WTC11 (cell line): ENCODE data around the gene SLITRK6.

Experiments used
- ESRRA ChIP-seq: sonication (generic); formaldehyde crosslinking; IDR thresholded peaks from 2 replicates; pipeline ENCODE4 v1.8.1; 2022; ENCODE audit warnings: mild to moderate bottlenecking, missing genetic modification reagents, borderline replicate concordance
- ETV6 ChIP-seq: sonication (generic); formaldehyde crosslinking; IDR thresholded peaks from 2 replicates; pipeline ENCODE4 v1.8.1; 2022; ENCODE audit warnings: mild to moderate bottlenecking, missing genetic modification reagents
- KAT7 ChIP-seq: sonication (generic); formaldehyde crosslinking; IDR thresholded peaks from 2 replicates; pipeline ENCODE4 v1.8.1; 2023; ENCODE audit warnings: missing genetic modification reagents, mild to moderate bottlenecking, borderline replicate concordance
- SP1 ChIP-seq: sonication (generic); formaldehyde crosslinking; conservative IDR thresholded peaks from 2 replicates; pipeline ENCODE4 v1.8.1; 2022; ENCODE audit warnings: missing genetic modification reagents
- TEAD4 ChIP-seq: sonication (generic); formaldehyde crosslinking; IDR thresholded peaks from 2 replicates; pipeline ENCODE4 v1.8.0; 2022; ENCODE audit warnings: mild to moderate bottlenecking, missing genetic modification reagents
- TF ChIP-seq, protein P1 (sequence below): fragments of 200-600 bp; IDR thresholded peaks from 2 replicates; pipeline ENCODE4 v1.8.0; 2022; ENCODE audit warnings: antibody characterized with exemption
- TF ChIP-seq, protein P2 (sequence below): sonication (generic); formaldehyde crosslinking; IDR thresholded peaks from 2 replicates; pipeline ENCODE4 v1.8.0; 2022; ENCODE audit warnings: mild to moderate bottlenecking, missing genetic modification reagents
- TF ChIP-seq, protein P3 (sequence below): sonication (generic); formaldehyde crosslinking; conservative IDR thresholded peaks from 2 replicates; pipeline ENCODE4 v1.8.1; 2023; ENCODE audit warnings: mild to moderate bottlenecking, low read depth, missing genetic modification reagents, moderate library complexity
- TF ChIP-seq, protein P4 (sequence below): sonication (generic); formaldehyde crosslinking; IDR thresholded peaks from 2 replicates; pipeline ENCODE4 v1.8.0; 2022; ENCODE audit warnings: mild to moderate bottlenecking, missing genetic modification reagents
- TF ChIP-seq, protein P5 (sequence below): sonication (generic); formaldehyde crosslinking; IDR thresholded peaks from 2 replicates; pipeline ENCODE4 v1.8.1; 2022; ENCODE audit warnings: mild to moderate bottlenecking, missing genetic modification reagents, moderate library complexity, borderline replicate concordance

DNA sequence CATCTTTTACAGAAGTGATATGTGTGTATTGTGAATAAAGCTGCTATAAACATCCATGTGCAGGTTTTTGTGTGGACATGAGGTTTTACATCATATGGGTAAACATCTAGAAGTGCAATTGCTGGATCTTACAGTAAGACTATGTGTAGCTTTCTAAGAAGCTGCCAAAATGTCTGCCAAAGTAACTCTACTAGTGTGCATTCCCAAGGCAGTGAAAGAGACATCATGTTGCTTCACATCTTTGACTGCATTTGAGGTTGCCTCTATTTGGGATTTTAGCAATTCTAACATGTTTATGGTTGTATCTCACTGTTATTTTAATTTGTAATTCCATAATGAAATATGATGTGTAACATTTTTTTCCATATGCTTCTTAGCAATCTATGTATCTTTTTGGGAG is 30.3 kb downstream of the SLITRK6 start:
- no peak for TF ChIP-seq TEAD4 (CRISPR knock-in tag)
- TF ChIP-seq, protein P1, sequence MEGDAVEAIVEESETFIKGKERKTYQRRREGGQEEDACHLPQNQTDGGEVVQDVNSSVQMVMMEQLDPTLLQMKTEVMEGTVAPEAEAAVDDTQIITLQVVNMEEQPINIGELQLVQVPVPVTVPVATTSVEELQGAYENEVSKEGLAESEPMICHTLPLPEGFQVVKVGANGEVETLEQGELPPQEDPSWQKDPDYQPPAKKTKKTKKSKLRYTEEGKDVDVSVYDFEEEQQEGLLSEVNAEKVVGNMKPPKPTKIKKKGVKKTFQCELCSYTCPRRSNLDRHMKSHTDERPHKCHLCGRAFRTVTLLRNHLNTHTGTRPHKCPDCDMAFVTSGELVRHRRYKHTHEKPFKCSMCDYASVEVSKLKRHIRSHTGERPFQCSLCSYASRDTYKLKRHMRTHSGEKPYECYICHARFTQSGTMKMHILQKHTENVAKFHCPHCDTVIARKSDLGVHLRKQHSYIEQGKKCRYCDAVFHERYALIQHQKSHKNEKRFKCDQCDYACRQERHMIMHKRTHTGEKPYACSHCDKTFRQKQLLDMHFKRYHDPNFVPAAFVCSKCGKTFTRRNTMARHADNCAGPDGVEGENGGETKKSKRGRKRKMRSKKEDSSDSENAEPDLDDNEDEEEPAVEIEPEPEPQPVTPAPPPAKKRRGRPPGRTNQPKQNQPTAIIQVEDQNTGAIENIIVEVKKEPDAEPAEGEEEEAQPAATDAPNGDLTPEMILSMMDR, result no peak
- TF ChIP-seq, protein P2, sequence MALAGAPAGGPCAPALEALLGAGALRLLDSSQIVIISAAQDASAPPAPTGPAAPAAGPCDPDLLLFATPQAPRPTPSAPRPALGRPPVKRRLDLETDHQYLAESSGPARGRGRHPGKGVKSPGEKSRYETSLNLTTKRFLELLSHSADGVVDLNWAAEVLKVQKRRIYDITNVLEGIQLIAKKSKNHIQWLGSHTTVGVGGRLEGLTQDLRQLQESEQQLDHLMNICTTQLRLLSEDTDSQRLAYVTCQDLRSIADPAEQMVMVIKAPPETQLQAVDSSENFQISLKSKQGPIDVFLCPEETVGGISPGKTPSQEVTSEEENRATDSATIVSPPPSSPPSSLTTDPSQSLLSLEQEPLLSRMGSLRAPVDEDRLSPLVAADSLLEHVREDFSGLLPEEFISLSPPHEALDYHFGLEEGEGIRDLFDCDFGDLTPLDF (CRISPR knock-in tag), result no peak
- TF ChIP-seq ETV6 (CRISPR knock-in tag), result no peak
- TF ChIP-seq, protein P3, sequence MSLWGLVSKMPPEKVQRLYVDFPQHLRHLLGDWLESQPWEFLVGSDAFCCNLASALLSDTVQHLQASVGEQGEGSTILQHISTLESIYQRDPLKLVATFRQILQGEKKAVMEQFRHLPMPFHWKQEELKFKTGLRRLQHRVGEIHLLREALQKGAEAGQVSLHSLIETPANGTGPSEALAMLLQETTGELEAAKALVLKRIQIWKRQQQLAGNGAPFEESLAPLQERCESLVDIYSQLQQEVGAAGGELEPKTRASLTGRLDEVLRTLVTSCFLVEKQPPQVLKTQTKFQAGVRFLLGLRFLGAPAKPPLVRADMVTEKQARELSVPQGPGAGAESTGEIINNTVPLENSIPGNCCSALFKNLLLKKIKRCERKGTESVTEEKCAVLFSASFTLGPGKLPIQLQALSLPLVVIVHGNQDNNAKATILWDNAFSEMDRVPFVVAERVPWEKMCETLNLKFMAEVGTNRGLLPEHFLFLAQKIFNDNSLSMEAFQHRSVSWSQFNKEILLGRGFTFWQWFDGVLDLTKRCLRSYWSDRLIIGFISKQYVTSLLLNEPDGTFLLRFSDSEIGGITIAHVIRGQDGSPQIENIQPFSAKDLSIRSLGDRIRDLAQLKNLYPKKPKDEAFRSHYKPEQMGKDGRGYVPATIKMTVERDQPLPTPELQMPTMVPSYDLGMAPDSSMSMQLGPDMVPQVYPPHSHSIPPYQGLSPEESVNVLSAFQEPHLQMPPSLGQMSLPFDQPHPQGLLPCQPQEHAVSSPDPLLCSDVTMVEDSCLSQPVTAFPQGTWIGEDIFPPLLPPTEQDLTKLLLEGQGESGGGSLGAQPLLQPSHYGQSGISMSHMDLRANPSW, result no peak
- no peak for TF ChIP-seq SP1 (CRISPR knock-in tag)
- TF ChIP-seq KAT7, result no peak
- TF ChIP-seq, protein P4, sequence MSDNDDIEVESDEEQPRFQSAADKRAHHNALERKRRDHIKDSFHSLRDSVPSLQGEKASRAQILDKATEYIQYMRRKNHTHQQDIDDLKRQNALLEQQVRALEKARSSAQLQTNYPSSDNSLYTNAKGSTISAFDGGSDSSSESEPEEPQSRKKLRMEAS (CRISPR knock-in tag), result no peak
- TF ChIP-seq, protein P5, sequence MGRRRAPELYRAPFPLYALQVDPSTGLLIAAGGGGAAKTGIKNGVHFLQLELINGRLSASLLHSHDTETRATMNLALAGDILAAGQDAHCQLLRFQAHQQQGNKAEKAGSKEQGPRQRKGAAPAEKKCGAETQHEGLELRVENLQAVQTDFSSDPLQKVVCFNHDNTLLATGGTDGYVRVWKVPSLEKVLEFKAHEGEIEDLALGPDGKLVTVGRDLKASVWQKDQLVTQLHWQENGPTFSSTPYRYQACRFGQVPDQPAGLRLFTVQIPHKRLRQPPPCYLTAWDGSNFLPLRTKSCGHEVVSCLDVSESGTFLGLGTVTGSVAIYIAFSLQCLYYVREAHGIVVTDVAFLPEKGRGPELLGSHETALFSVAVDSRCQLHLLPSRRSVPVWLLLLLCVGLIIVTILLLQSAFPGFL (CRISPR knock-in tag), result no peak
- TF ChIP-seq ESRRA (CRISPR knock-in tag), result no peak
